Retina (tissue), 1 donor: ENCODE data around the gene PLEKHA5.
"Not testable (repeated sequence)": the region's sequence is repeated elsewhere in the genome, so short reads cannot be mapped to it uniquely, and the experiment has no call there.

ENCODE experiments used
- DNase-seq: peaks from one replicate; pipeline ENCODE4 v3.0.0-alpha.2; 2016

Gene PLEKHA5

DNA sequence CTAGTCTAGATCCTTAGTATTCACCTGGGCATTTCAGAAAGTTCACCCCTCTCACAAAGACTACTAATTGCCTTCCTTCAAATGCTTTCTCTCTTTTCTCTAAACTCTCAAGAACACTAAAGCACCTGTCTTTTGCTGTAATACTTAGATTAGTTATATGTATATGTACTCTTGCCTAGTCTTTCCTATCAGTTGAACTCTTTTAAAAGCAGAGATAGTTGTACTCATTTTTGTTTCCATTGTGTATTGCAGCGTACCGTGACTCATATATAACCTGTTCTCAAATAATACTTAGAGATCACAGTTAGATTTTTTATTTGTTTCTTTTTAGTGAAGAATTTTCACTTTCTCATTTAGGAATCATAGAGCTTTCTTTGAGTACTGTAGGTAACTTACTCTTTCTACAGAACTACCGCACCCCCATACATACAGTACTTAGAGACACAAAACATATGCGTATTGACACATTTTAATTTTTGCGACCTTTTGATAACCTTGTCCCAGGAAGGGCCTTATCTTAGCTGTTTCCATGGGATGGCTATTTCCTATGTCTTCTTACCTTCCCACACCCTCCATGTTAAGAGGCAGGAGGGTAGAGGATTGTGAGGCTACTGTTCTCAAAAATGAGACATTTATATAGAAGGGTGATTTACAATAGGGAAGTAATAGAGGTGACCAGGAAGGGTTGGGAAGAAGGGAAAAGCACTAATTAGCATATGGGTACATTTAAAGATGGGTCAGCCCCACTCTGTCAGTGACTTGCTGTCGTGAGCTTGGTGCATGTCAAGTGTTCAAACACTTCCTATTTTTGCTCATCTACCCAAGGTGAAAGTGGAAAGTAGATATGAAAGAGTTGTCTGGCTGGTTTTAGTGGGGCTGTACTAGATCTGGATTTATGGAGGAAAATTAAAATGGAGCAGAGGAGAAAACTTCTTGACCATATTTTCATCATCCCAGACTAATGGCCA lies 74.3 kb downstream of the PLEKHA5 start:
- DNase-seq, result no peak

- DNase-seq, result no peak
Measured at GRCh38 chr12:19205120-19205519, 75.6 kb downstream of the PLEKHA5 start.

DNA sequence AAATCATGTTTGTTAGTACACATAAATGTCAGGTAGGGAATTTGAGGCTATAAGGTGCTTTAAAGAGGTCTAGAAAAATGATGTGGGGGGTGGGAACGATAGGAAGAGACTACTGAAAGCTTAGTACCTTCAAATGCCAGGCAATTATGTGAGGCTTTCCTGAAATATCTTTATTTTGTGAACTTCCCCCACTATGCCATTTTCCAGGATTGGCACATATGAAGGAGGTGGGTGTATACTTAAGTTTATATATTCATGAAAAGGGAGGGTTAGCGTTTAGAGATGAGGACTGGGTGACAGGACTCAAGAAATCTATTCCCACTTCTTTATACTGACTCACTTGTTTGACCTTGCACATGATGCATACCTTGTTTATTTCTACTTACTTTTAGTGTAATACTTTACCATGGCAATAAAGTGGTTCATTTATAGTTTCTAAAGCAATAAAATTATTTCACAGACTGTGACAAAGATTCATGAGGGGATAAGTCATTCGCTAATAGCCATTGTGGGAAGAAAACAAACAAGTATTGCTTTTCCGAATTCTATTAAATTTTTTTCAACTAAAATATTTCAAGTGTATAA lies 77.1 kb downstream of the PLEKHA5 start:
- DNase-seq, result no peak

- no peak for DNase-seq
Measured at GRCh38 chr12:19208456-19208855, 78.9 kb downstream of the PLEKHA5 start.

DNA sequence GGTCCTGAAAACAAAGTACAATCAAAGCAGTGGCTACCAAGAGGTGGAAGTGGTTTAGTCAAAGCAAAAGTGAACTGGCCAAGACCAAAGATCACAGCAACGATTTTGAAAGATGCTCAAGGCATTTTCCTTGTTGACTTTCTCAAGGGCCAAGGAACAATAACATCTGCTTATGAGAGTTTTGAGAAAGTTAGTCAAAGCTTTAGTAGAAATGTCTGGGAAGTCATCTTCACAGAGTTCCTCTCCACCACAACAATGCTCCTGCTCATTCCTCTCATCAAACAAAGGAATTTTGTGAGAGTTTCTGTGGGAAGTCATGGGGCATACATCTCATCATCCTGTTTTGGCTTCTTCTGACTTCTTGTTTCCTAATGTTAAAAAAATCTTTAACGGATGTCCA lies 80.1 kb downstream of the PLEKHA5 start:
- no peak for DNase-seq

- no peak for DNase-seq
Measured at GRCh38 chr12:19211802-19212201, 82.3 kb downstream of the PLEKHA5 start.

DNA sequence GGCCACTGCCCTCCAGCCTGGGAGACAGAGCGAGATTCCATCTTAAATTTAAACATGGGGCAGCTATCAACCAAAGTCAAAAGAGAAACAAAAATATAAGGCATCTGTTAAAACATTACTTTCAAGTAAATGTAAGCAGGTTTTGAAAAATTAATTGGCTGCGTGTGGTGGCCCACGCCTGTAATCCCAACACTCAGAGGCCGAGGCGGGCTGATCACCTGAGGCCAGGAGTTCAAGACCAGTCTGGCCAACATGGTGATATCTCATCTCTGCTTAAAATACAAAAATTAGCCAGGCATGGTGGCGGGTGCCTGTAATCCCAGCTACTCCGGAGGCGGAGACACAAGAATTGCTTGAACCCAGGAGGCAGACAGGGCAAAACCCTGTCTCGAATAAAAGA lies 82.7 kb downstream of the PLEKHA5 start:
- no peak for DNase-seq

- no peak for DNase-seq
Measured at GRCh38 chr12:19214020-19214419, 84.5 kb downstream of the PLEKHA5 start.

GRCh38 chr12:19215115-19215514 lies 85.6 kb downstream of the PLEKHA5 start:
- no peak for DNase-seq

DNA sequence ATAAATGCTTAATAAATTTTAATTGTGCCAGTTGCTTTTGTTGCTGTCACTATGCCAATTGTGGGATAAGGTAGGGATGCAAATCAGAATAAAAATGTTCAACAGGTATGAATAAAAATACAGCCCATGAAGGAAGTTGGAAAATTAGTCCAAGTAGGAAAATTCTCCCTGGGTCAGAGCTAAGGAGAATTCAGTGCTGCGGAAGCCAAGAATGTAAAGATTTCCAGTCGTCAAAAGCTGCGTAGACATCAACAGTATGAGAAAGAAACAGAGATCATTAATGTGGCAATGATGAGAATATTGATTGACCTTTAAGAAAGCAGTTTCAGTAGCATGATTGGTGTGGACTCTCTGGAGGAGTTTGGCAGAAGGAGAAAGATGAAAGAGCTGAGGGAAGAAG lies 87.9 kb downstream of the PLEKHA5 start:
- DNase-seq, result no peak

DNA sequence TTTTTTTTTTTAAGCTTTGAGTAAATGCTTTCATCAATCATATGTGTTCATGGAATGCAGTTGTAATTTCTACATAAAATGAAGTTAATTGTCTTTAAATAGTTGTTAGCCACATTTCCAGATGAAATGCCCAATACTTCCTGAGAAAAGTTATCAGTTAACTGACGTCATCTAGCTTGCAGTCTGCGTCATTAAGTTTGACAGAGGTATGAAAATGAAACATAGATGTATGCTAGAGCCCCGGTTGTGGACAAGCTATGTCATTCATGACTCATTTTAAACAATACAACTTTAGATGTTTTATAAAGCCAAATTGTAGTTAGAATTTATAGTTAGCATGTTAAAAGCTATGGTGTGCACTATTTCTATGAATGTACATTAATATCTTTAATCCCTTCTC lies 90.7 kb downstream of the PLEKHA5 start:
- no peak for DNase-seq

GRCh38 chr12:19220852-19221466 lies 91.4 kb downstream of the PLEKHA5 start:
- DNase-seq, result no peak

GRCh38 chr12:19222558-19222957 lies 93.0 kb downstream of the PLEKHA5 start:
- no peak for DNase-seq

DNA sequence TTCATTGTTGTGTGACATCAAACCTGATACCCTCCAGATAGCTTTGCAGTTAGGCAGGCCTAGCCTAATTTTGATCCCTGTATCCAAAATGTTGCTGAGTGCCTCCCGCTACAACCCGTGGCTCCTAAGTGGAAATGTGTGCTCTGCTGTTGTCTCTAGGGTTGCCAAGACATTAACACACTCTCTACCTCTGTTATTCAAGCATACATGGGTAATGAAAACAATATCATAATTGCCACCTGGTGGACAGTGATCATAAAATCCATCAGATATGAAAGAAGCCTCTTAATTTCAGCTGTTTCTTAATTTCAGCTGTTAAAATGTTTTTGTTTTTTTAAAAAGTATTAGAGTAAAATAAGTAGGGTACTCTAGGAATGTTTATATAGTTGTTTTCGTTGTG lies 93.5 kb downstream of the PLEKHA5 start:
- no peak for DNase-seq

DNA sequence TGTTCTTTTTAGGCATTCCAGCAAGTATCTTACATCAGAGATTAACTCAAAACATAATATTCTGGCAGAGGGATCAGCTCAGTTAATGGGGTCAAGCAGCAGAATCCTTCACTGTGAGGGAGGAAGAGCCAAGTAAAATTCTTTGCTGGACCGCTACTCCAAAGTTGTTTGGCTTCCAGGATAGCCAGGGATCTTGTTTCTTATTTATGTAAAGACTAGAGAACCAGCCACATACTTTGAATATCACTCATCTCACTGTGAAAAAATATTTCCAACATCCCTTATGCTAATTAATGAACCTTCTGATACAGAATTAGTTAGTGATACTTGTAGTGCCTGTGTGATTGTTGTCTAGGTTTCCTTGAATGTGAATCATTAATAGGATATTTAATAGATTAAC lies 94.2 kb downstream of the PLEKHA5 start:
- DNase-seq, result no peak

DNA sequence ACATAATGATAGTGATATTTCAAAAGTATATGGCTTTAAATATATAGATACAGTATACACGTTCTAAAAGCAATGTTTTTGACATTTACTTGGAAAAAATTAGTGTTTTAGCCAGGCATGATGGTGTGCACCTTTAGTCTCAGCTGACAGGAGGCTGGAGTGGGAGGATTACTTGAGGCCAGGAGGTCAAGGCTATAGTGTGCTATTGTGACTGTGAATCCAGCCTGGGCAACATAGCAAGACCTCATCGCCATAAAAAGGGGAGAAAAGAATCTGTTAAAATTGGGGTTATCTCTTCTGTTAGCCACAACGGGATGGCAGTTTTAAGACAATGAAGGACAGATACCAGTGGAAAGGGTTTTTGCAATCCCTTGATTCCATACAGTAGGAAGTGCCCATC lies 95.2 kb downstream of the PLEKHA5 start:
- DNase-seq, result no peak

GRCh38 chr12:19227190-19227879 lies 97.8 kb downstream of the PLEKHA5 start:
- DNase-seq, result no peak

DNA sequence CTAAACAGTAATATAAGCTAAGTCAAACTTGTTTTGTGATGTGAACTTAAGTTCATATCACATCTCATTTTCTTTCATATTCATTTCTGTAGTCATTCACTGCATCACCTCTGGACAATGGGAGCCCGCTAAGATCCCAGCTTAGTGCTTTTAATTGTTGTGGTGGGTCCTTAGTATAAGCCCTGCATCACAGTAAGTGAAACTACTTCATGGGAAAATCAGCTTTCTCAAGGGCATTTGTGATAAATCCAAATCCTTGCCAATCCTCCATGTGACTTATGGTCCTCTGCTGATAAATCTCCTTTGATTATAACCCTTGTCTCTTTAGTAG lies 98.3 kb downstream of the PLEKHA5 start:
- DNase-seq, result no peak

DNA sequence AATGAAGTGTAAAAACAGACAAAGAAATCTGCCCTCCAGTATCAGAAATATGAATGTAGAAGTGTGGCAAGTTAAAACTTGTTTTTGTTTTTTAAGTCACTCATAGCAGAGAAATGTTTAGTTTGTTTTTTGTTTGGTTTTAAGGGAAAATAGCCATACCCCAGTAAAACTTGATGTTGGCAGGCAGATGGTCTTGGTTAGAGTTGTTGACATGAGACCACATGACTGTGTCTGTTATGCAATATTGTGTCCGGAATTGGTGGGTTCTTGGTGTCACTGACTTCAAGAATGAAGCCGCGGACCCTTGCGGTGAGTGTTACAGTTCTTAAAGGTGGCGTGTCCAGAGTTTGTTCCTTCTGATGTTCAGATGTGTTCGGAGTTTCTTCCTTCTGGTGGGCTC lies 99.5 kb downstream of the PLEKHA5 start:
- not testable (repeated sequence) for DNase-seq

DNA sequence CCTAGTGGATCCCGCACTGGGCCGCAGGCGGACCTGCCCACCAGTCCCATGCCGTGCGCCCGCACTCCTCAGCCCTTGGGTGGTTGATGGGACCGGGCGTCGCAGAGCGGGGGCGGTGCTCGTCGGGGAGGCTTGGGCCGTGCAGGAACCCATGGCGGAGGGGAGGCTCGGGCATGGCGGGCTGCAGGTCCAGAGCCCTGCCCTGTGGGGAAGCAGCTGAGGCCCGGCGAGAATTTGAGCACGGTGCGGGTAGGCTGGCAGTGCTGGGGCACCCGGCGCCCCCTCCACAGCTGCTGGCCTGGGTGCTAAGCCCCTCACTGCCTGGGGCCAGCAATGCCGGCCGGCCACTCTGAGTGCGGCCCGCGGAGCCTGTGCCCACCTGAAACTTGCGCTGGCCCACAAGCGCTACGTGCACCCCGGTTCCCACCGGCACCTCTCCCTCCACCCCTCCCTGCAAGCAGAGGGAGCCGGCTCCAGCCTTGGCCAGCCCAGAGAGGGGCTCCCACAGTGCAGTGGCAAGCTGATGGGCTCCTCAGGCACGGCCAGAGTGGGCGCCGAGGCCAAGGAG lies 100.8 kb downstream of the PLEKHA5 start:
- DNase-seq, result no peak

- no peak for DNase-seq
Measured at GRCh38 chr12:19230896-19231295, 101.4 kb downstream of the PLEKHA5 start.

GRCh38 chr12:19234171-19234704 lies 104.7 kb downstream of the PLEKHA5 start:
- peak; percentile 23 for DNase-seq
